ENCODE measurements around the gene OR10Z1.

Gene OR10Z1

GRCh38 chr1:158604968-158605367 lies at the start of gene OR10Z1:
TSS of gene OR10Z1 (plus strand) at chr1:158605268. CDS start at chr1:158606439, 1,171 bp downstream.
- no peak for DNase-seq

- DNase-seq, result no peak
Observed at GRCh38 chr1:158559696-158560095, 45.4 kb upstream of the OR10Z1 start.

GRCh38 chr1:158563853-158564252 lies 41.2 kb upstream of the OR10Z1 start:
- DNase-seq, result no peak

- no peak for DNase-seq
Observed at GRCh38 chr1:158564608-158565007, 40.5 kb upstream of the OR10Z1 start.

GRCh38 chr1:158570480-158570879 lies 34.6 kb upstream of the OR10Z1 start, which contains the start of gene OR6P1:
TSS of gene OR6P1 (minus strand) at chr1:158570580. CDS start at chr1:158563604, 6,976 bp downstream.
- no peak for DNase-seq

GRCh38 chr1:158572226-158572625 lies 32.8 kb upstream of the OR10Z1 start:
- DNase-seq, result no peak

- DNase-seq, result no peak
Observed at GRCh38 chr1:158577561-158577960, 27.5 kb upstream of the OR10Z1 start.

GRCh38 chr1:158579733-158580132 lies 25.3 kb upstream of the OR10Z1 start, which contains the start of gene OR10X1:
TSS of gene OR10X1 (minus strand) at chr1:158579899. CDS start at chr1:158579899, 0 bp downstream.
- no peak for DNase-seq

- DNase-seq, result no peak
Observed at GRCh38 chr1:158583962-158584361, 21.1 kb upstream of the OR10Z1 start.

- DNase-seq, result no peak
Observed at GRCh38 chr1:158586942-158587341, 18.1 kb upstream of the OR10Z1 start.

GRCh38 chr1:158600735-158601134 lies 4.3 kb upstream of the OR10Z1 start:
- no peak for DNase-seq

GRCh38 chr1:158607296-158607695 lies 2.2 kb downstream of the OR10Z1 start:
- no peak for DNase-seq

- DNase-seq, result no peak
Observed at GRCh38 chr1:158611916-158612315, 6.8 kb downstream of the OR10Z1 start.

- DNase-seq, result no peak
Observed at GRCh38 chr1:158613764-158614163, 8.7 kb downstream of the OR10Z1 start.

GRCh38 chr1:158638146-158638545 lies 33.1 kb downstream of the OR10Z1 start:
- no peak for DNase-seq

- DNase-seq, result no peak
Observed at GRCh38 chr1:158638904-158639303, 33.8 kb downstream of the OR10Z1 start.

GRCh38 chr1:158644449-158644848 lies 39.4 kb downstream of the OR10Z1 start:
- DNase-seq, result no peak

GRCh38 chr1:158646465-158646864 lies 41.4 kb downstream of the OR10Z1 start:
- no peak for DNase-seq

GRCh38 chr1:158649052-158649451 lies 44.0 kb downstream of the OR10Z1 start:
- DNase-seq, result no peak

- DNase-seq, result no peak
Observed at GRCh38 chr1:158652721-158653334, 47.8 kb downstream of the OR10Z1 start.

- DNase-seq, result no peak
Observed at GRCh38 chr1:158654086-158654485, 49.0 kb downstream of the OR10Z1 start.

- DNase-seq, result no peak
Observed at GRCh38 chr1:158654571-158654970, 49.5 kb downstream of the OR10Z1 start.
